Neuron (in vitro differentiated cells): ENCODE data around the gene NDUFAF8.

Source experiments
- H2AFZ ChIP-seq: one replicate; pipeline ENCODE4 v1.6.1; 2013; ENCODE audit warnings: low read depth, mild to moderate bottlenecking, inconsistent platforms, low read length, moderate library complexity
- H3K27me3 ChIP-seq: one replicate; pipeline ENCODE4 v1.6.1; 2013; ENCODE audit warnings: low read length; ENCODE audit not compliant: insufficient read depth
- H3K36me3 ChIP-seq: one replicate; pipeline ENCODE4 v1.6.1; 2013; ENCODE audit warnings: low read length; ENCODE audit not compliant: insufficient read depth
- H3K4me1 ChIP-seq: one replicate; pipeline ENCODE4 v1.6.1; 2013; ENCODE audit warnings: low read length; ENCODE audit not compliant: insufficient read depth
- H3K4me3 ChIP-seq: 2 replicates; pipeline ENCODE4 v1.5.1; 2013; ENCODE audit warnings: mild to moderate bottlenecking, low read length, moderate library complexity
- H3K9me3 ChIP-seq: one replicate; pipeline ENCODE4 v1.6.1; 2013; ENCODE audit warnings: low read length

The NDUFAF8 gene

DNA sequence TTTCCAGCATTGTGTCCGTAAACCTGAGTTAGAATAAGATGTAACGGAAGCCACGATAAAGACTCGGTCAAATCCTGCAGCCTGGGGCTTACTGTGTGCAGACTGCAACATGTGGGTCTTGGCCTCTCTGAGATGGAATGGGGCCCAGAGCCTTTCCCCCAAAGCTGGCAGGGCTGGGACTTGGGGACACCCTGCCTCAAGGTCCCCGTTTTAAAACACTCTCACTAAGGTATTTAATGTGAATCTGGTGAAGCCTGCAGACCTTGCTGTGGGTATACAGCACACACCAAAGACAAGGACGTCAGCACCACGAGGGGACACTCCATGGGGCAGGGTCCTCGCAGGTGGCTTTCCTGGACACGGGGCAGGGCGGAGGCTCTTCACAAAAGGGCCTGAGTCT is 2.1 kb downstream of the NDUFAF8 start:
- Histone ChIP-seq H2AFZ (no peak overlapping the region), H3K9me3 (no peaks in the 10 kb centered on the region), H3K4me1 (peaks cover 22% of the 10 kb centered on the region), H3K27me3 (no peaks in the 10 kb centered on the region), H3K36me3 (peaks cover 10% of the 10 kb centered on the region), H3K4me3 (no peak overlapping the region)

DNA sequence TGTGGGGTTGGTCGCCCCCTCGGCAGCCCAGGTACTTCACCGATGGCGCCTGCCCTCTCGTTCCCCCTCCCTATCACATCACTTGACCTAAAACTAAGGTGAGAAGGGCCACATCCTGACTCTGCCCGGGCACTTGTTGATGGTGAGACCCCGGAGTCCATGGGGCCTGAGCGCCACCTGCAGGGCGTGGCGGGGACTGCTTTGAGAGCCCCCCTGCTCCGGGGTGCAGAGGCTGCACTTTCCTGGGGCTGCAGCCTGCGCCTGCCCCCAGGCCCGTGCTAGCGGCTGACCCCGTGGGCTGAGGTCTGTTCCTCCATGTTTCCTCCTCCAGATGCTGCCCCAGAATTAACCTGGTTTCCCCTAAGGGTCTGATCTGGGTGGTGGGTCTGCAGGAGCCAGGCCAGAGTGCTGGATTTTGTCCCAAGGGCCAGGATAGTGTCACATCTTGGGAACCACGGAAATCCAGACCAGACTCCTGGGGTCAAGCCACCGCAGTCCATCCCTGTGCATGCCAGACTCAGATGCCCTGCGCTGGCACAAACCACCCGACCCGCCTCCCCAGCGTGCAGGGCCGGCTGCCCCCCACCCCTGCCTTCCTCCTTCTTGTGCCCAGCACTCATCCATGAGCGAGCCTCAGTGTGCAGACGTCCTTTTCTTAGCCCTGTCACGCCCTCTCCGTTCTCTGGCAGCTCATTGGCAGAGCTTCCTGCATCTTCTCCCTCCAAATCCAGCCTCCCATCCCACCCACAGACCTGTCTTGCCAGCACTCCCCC is 2.7 kb downstream of the NDUFAF8 start:
- H2AFZ ChIP-seq, result no peak overlapping the region
- no peak overlapping the region for H3K4me3 ChIP-seq
- no peaks in the 10 kb centered on the region for H3K27me3 ChIP-seq
- H3K4me1 ChIP-seq, result peaks cover 22% of the 10 kb centered on the region
- H3K9me3 ChIP-seq, result no peaks in the 10 kb centered on the region
- H3K36me3 ChIP-seq, result peaks cover 10% of the 10 kb centered on the region

DNA sequence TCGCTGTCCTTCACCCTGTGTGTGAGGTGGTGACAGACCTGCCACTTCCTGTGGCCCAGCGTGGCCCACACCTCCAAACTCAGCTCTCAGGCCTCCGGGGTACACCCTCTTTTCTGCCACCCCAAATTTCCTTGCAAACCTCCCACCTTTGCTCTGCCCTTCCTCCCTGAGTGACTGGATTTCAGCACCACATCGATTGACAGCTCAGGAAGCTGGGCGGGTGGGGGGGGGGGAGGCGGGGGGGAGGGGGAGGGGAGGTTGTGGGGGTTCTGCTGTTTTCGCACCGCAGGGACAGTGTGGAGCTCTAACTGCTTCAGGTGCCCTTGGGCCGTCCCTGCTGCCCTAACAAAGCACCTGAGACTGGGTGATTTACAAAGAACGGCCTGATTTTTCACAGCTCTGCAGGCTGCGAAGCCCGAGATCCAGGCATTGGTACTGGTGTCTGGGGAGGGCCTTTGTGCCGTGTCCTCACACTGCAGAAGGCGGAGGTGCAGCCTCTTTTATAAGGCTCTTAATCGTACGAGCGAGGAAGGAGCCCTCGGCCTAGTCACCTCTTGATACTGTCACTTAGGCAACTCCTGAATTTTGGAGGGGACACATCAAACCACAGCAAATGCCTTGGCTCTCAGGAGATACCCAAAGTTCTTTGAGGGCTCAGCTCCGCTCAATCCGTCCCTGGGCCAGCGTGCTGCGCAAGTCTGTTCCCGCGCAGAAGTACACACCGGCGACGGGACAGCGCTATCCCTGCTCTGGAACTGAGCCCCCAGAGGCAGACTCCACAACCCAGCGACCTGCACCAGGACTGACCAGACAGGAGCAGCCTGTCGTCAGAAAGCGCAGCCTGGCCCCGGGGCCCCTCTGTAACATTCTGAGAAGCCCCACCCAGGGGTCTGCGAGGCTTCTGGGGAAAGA is 3.6 kb downstream of the NDUFAF8 start:
- Histone ChIP-seq H3K27me3 (no peaks in the 10 kb centered on the region), H2AFZ (no peak overlapping the region), H3K9me3 (no peaks in the 10 kb centered on the region), H3K4me1 (peaks cover 18% of the 10 kb centered on the region), H3K36me3 (peaks cover 10% of the 10 kb centered on the region), H3K4me3 (no peak overlapping the region)

DNA sequence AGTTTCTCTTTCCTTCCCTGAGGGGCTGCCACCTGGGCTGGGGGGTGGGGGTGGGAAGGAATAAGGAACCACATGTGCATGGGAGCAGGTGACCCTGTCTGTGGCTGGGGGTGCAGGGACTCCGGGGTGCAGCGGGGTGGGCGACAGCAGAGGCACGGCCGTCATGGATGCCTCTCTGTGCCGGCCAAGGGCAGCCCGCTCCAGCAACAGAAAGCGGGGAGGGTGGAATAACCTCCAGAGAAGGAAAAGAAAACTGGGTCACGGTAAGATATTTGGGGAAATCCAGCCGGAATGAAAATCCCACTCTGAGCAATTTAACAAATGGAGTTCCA is 4.2 kb downstream of the NDUFAF8 start:
- peaks cover 10% of the 10 kb centered on the region for H3K36me3 ChIP-seq
- H3K27me3 ChIP-seq, result no peaks in the 10 kb centered on the region
- no peak overlapping the region for H2AFZ ChIP-seq
- H3K4me1 ChIP-seq, result peaks cover 12% of the 10 kb centered on the region
- no peak overlapping the region for H3K4me3 ChIP-seq
- H3K9me3 ChIP-seq, result no peaks in the 10 kb centered on the region

DNA sequence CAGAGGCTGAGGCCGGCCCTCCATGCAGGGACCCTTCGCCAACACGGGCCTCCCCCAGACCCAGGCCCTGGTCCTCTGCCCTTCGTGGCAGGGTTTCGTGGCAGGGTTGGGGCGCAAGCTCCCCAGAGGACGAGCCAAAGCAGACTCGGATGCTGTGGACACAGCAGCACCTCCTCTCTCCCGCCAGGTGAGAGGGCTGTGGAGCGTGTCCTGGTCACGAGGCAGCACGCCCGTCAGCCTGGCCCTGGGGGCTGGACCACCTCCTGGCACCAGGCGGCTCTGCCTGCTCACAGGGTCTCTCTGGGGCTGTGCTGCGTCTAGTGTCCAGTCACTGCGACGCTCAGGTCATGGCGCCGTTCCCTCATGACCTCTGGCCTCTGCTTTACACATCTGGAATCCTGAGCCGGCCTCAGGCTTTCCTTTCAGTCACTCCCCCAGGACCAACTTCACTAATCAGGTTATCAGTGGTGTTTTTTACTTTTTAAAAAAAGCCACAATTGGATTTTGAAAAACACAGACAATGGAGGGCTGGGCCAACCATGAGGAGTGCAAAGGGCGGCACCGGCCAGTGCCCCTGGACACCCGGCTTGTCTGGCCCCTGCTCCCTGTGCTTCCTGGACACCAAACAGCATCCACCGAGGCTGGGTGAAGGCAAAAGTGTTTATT is 5.4 kb downstream of the NDUFAF8 start:
- Histone ChIP-seq H3K27me3 (no peaks in the 10 kb centered on the region), H3K4me1 (peaks cover 11% of the 10 kb centered on the region), H3K9me3 (no peaks in the 10 kb centered on the region), H3K36me3 (peaks cover 13% of the 10 kb centered on the region), H2AFZ (no peak overlapping the region), H3K4me3 (no peak overlapping the region)

DNA sequence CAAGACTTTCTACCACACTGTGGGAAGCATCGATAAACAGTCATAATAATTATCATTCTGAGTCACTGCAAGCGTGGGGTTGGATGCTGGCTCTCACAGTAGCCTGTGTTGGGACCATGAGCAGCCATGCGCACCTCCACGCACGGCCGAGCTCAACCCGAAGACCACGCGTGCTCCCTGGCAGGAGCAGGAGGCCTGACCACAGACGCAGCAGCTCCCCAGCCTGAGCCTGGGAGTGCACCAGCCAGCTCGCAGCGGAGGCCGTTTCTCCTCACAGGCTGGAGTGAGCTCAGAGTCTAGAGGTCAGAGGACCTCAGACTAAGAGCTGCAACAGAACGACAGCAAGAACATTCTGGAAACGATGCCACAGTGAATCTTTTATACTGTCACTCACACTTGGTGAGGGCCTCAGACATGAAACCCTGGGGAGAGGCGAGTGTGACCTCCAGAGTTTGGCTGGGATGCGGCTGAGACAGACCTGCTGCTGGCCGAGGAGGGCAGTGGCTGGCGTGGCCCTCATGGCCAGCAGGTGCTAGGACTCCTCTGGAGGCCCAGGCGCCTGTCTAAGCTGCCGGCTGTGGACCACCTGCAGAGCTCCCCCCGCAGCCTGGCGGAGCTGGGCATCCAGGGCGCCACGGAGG is 6.0 kb downstream of the NDUFAF8 start:
- no peak overlapping the region for H2AFZ ChIP-seq
- no peaks in the 10 kb centered on the region for H3K27me3 ChIP-seq
- H3K9me3 ChIP-seq, result no peaks in the 10 kb centered on the region
- H3K4me1 ChIP-seq, result peaks cover 8% of the 10 kb centered on the region
- H3K4me3 ChIP-seq, result no peak overlapping the region
- peaks cover 17% of the 10 kb centered on the region for H3K36me3 ChIP-seq

DNA sequence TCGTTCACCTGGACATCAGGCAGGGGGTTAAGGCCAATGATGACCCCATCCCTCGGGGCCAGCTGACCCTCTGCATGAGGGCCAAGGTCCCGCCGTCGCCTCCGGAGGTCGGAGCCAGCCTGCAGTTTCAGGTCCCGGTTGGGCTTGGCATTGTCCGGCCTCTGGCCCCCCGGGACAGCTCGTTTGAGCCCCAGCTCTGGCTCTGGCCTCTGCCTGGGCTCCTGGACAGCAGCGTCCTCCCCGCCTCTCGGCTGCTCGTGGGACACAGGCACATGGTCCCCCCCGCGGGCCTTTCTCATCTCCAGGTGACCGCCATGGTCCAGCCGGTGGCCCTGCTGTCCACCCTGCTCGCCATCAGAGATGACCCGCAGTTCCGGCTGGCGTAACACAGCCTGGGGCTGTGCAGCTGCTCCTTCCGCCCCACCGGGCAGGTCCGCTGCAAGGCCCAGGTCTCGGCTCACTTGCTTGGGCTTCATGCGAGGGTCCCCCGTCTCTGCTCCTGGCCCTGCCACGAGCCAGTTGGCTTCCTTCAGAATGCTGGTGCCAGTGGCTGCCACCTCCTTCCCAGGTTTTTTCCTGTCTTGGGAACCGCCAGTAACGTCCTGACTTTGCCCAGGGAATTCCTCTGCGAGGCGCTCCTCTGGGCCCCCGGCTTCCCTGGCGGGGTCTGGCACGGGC is 6.7 kb downstream of the NDUFAF8 start:
- Histone ChIP-seq H3K4me3 (no peak overlapping the region), H3K4me1 (peaks cover 3% of the 10 kb centered on the region), H3K27me3 (no peaks in the 10 kb centered on the region), H2AFZ (no peak overlapping the region), H3K9me3 (no peaks in the 10 kb centered on the region), H3K36me3 (peaks cover 18% of the 10 kb centered on the region)

DNA sequence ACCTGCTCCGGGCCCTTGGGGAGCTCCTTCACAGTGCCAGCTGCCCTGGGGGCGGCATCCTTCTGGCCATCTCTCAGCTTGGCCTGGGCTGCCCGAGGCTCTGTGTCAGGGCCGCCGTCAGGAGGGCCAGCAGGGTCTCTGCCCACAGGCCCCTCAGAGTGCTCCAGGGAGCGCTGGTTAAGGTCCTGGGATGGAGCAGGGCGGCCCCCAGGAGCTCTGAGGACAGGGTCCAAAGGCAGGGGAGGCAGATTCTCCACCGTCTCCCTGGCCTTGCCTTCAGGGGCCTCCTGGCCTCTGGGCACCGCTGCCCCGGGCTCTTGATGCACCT is 7.2 kb downstream of the NDUFAF8 start:
- Histone ChIP-seq H3K9me3 (no peaks in the 10 kb centered on the region), H3K4me1 (peaks cover 6% of the 10 kb centered on the region), H3K36me3 (peaks cover 13% of the 10 kb centered on the region)

DNA sequence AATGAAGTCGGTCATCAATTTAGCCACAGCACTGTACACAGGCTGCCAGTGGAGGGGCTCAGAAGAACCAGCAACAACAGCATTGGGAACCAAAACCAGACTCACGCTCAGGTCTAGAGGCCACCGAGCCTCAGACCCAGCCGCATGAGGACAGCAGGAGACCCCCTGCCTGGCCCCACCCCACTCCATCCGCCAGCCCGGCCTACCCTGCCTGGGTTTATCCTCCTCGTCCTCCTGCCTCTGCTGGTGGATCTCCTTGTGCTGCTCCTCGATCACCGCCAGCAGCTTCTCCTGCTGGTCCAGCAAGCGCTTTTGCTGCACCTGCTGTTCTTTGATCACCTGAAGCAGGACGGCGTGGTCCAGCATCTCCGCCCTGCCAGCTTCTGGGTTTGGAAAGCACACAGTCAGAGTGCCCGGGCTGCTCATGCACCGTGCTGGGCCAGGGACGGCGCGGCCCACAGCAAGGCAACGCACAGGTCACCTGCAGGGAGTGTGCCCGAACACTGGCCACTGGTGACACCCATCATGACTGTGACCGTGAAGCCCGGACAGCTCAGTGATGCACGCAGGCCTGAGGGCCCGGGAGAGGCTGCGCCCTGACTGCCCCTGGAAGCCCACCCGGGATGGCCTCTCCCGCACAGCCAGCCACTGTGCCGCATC is 7.7 kb downstream of the NDUFAF8 start:
- Histone ChIP-seq H3K9me3 (no peaks in the 10 kb centered on the region), H3K4me3 (no peak overlapping the region), H3K27me3 (no peaks in the 10 kb centered on the region), H3K36me3 (peaks cover 11% of the 10 kb centered on the region), H2AFZ (no peak overlapping the region), H3K4me1 (peaks cover 11% of the 10 kb centered on the region)

More for the DNA sequence above, 7.2 kb downstream of the NDUFAF8 start:
- H3K4me3 ChIP-seq, result no peak overlapping the region
- no peaks in the 10 kb centered on the region for H3K27me3 ChIP-seq
- H2AFZ ChIP-seq, result no peak overlapping the region

DNA sequence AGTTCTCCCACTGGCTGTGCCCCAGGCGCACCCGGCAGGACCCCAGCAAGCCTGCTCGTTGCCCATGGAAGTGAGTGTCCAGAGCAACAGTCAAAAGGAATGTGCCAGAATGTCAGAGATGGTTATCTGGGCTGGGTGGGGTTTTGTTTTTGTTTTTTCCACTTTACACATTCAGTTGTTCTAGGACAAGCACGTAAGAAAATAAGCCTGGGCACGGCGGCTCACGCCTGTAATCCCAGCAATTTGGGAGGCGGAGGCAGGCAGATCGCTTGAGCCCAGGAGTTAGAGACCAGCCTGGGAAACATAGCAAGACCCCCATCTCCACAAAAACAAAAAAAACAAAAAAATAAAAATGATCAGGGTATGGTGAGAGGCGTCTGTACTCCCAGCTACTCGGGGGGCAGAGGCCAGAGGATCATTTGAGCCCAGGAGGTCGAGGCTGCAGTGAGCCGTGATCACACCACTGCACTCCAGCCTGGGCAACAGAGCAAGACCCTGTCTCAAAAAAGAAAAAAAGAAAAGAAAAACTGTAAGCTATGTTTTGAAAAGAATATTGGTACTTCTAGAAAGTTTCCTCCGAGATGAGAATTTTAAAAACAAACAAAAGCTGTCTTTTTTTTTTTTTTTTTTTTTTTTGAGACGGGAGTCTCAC is 8.3 kb downstream of the NDUFAF8 start:
- peaks cover 17% of the 10 kb centered on the region for H3K4me1 ChIP-seq
- no peaks in the 10 kb centered on the region for H3K27me3 ChIP-seq
- no peak overlapping the region for H3K4me3 ChIP-seq
- H2AFZ ChIP-seq, result no peak overlapping the region
- no peaks in the 10 kb centered on the region for H3K9me3 ChIP-seq
- peaks cover 11% of the 10 kb centered on the region for H3K36me3 ChIP-seq

DNA sequence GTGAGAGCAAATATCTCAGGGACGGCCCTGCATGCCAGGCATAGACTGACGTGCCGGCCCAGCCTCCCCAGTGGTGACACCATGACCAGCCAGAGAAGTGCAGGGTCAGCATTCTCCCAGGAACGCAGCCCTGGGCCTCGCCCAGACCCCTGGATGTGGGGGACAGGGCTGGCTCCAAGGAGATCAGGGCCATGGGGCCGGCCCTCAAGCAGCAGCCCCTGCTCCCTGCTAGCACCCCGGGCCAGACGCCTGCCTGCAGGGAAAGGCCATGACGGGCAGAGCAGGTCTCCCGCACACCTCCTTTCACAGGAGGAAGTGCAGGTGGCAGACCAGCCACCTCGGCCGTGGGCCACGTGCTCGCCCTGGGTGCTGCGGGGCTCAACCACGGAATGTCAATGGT is 9.5 kb downstream of the NDUFAF8 start:
- H3K4me3 ChIP-seq, result no peak overlapping the region
- peaks cover 25% of the 10 kb centered on the region for H3K4me1 ChIP-seq
- H2AFZ ChIP-seq, result no peak overlapping the region
- peaks cover 8% of the 10 kb centered on the region for H3K36me3 ChIP-seq
- H3K9me3 ChIP-seq, result no peaks in the 10 kb centered on the region
- H3K27me3 ChIP-seq, result no peaks in the 10 kb centered on the region
